Endothelial cell of umbilical vein (primary cell): Measurements from ENCODE around the gene APBB2. TPM values are rescaled to one million over a fixed set of nuclear protein-coding genes. Genes with fewer than 3 reads are reported as not detected.
A peak's percentile ranks its signal among the peaks of the same experiment; 100 is the strongest.

Source experiments
- BruUV-seq: library from RNA; stranded (reverse); fragments of 400-500 nt; replicated peaks from 2 replicates; lab custom pipeline; 2021; lab: Mats Ljungman, UMichigan
- CTCF ChIA-PET: fragments of 300-600, 350-600 bp; sonication (Branson Sonifier 250); formaldehyde crosslinking; loops from one replicate; lab custom pipeline; 2021; ENCODE audit warnings: antibody characterized with exemption, inconsistent platforms; lab: Charles Lee
- POLR2A ChIA-PET: fragments of 300-600, 350-600 bp; sonication (Branson Sonifier 250); formaldehyde crosslinking; loops from one replicate; lab custom pipeline; 2021; ENCODE audit warnings: antibody characterized with exemption, inconsistent platforms; lab: Charles Lee
- DNase-seq: peaks from one replicate; pipeline ENCODE4 v3.0.0-alpha.2; 2011; ENCODE audit warnings: low read depth, low spot score
- FAIRE-seq: peaks from 2 replicates; lab custom pipeline; 2011; peaks lifted over from hg19 to GRCh38; lab: Jason Lieb, UNC
- H2AFZ ChIP-seq: 2 replicates; pipeline ENCODE4 v1.6.0; 2012; ENCODE audit warnings: low read depth, low read length, control low read depth, inconsistent platforms
- H3K27ac ChIP-seq: 2 replicates; pipeline ENCODE4 v1.5.1; 2011; ENCODE audit warnings: low read depth, mild to moderate bottlenecking, control low read depth, low read length, moderate library complexity; ENCODE audit not compliant: insufficient read depth
- H3K27me3 ChIP-seq, 2 experiments: 2 replicates each; pipeline versions ENCODE4 v1.6.0 to v1.6.1; 2011; ENCODE audit warnings: low read length in 2 of 2, mixed read lengths in 1 of 2; ENCODE audit not compliant: control insufficient read depth in 2 of 2, insufficient read depth in 2 of 2
- H3K36me3 ChIP-seq, 2 experiments: 2 replicates in 1 of 2; 3 replicates in 1 of 2; pipeline ENCODE4 v1.5.1; 2011; ENCODE audit warnings: low read length in 2 of 2, mild to moderate bottlenecking in 1 of 2, moderate library complexity in 1 of 2; ENCODE audit not compliant: control insufficient read depth in 2 of 2, insufficient read depth in 2 of 2; ENCODE audit errors: extremely low read depth in 1 of 2
- H3K4me1 ChIP-seq: 3 replicates; pipeline ENCODE4 v1.5.1; 2011; ENCODE audit warnings: mild to moderate bottlenecking, low read length; ENCODE audit not compliant: control insufficient read depth, insufficient read depth; ENCODE audit errors: extremely low read depth
- H3K4me2 ChIP-seq: 2 replicates; pipeline ENCODE4 v1.6.1; 2011; ENCODE audit warnings: low read length, control low read depth, mixed read lengths; ENCODE audit not compliant: insufficient read depth
- H3K4me3 ChIP-seq, 3 experiments: fragments of 200-600 bp in 1 of 3; sonication (generic), shearing (Covaris generic) in 1 of 3; replicated peaks in 1 of 3; 2 replicates each; pipeline ENCODE4 v1.5.1; 2011 to 2016; ENCODE audit warnings: control low read depth in 3 of 3, low read length in 3 of 3, mild to moderate bottlenecking in 2 of 3, inconsistent platforms in 1 of 3, low read depth in 1 of 3, moderate library complexity in 1 of 3; ENCODE audit not compliant: insufficient read depth in 1 of 3
- H3K79me2 ChIP-seq: 2 replicates; pipeline ENCODE4 v1.6.0; 2012; ENCODE audit warnings: low read length, inconsistent platforms; ENCODE audit not compliant: control insufficient read depth, insufficient read depth
- H3K9ac ChIP-seq: replicated peaks from 2 replicates; pipeline ENCODE3; 2011; ENCODE audit warnings: low read length, control low read depth; ENCODE audit not compliant: insufficient read depth; ENCODE audit errors: extremely low read depth
- H3K9me1 ChIP-seq: replicated peaks from 3 replicates; pipeline ENCODE4 v1.6.0; 2011; ENCODE audit warnings: mild to moderate bottlenecking, low read length; ENCODE audit not compliant: control insufficient read depth, insufficient read depth; ENCODE audit errors: extremely low read depth
- H3K9me3 ChIP-seq: replicated peaks from 2 replicates; pipeline ENCODE4 v1.5.1; 2012; ENCODE audit warnings: low read length, inconsistent platforms; ENCODE audit not compliant: control insufficient read depth, insufficient read depth
- H4K20me1 ChIP-seq: replicated peaks from 2 replicates; pipeline ENCODE3; 2011; ENCODE audit warnings: mild to moderate bottlenecking, low read length; ENCODE audit not compliant: control insufficient read depth, insufficient read depth; ENCODE audit errors: extremely low read depth
- CTCF ChIP-seq, 2 donors: IDR thresholded peaks; 1 replicate in 1 of 2; 2 replicates in 1 of 2; pipeline ENCODE4 v1.5.1; 2011; ENCODE audit warnings: low read length in 2 of 2, mild to moderate bottlenecking in 2 of 2, moderate library complexity in 2 of 2, control low read depth in 1 of 2, inconsistent platforms in 1 of 2, low read depth in 1 of 2; ENCODE audit not compliant: insufficient read depth in 1 of 2; ENCODE audit errors: extremely low read depth in 1 of 2
- EZH2 ChIP-seq: IDR thresholded peaks from 2 replicates; pipeline ENCODE4 v1.6.1; 2012; ENCODE audit warnings: borderline replicate concordance, low read depth, mild to moderate bottlenecking, moderate library complexity, low read length, inconsistent platforms; ENCODE audit not compliant: severe bottlenecking
- GATA2 ChIP-seq: IDR thresholded peaks from 2 replicates; pipeline ENCODE4 v1.7.0; 2011; ENCODE audit warnings: low read depth, mild to moderate bottlenecking, moderate library complexity, mixed read lengths, low read length; ENCODE audit not compliant: insufficient read length, insufficient read depth
- JUN ChIP-seq: IDR thresholded peaks from 2 replicates; pipeline ENCODE4 v1.6.1; 2011; ENCODE audit warnings: borderline replicate concordance, low read depth; ENCODE audit not compliant: insufficient read length, insufficient read depth
- MAX ChIP-seq: IDR thresholded peaks from 2 replicates; pipeline ENCODE4 v1.6.1; 2011; ENCODE audit not compliant: insufficient read depth, insufficient read length
- MYC ChIP-seq: IDR thresholded peaks from one replicate; pipeline ENCODE4 v1.6.1; 2011; ENCODE audit warnings: mild to moderate bottlenecking, low read depth, low read length
- POLR2A ChIP-seq: IDR thresholded peaks from 2 replicates; pipeline ENCODE4 v1.6.1; 2012; ENCODE audit warnings: low read depth, mild to moderate bottlenecking, control low read depth, low read length
- POLR2AphosphoS5 ChIP-seq: IDR thresholded peaks from 2 replicates; pipeline ENCODE4 v1.6.1; 2012; ENCODE audit warnings: low read depth, mild to moderate bottlenecking, control low read depth, low read length, moderate library complexity; ENCODE audit not compliant: insufficient read depth
- dilution Hi-C: fragments of 300-500 bp; cut with MboI; formaldehyde crosslinking; loops from one replicate; pipeline ENCODE4 v1.15.0; 2019; ENCODE audit warnings: low sequenced_read_pairs; ENCODE audit not compliant: extremely low pct_ligation_motif_present
- intact Hi-C: fragments of 100-400 bp; cut with micrococcal nuclease; formaldehyde crosslinking; loops from one replicate; pipeline ENCODE4 v1.10.0; 2022
- polyA plus RNA-seq, 4 experiments: library from polyadenylated mRNA; depleted of rRNA in 3 of 4; stranded (reverse) in 3 of 4; unstranded in 1 of 4; fragments of >200 nt; gene quantifications; 2 replicates each; pipeline versions ENCODE4 v1.2.1 to v1.2.3, GENCODE V29; 2011 to 2012; ENCODE audit warnings: missing spikeins in 1 of 4
- total RNA-seq: library from RNA; stranded (reverse); gene quantifications from 2 replicates; pipeline ENCODE4 v1.2.3, GENCODE V29; 2021

APBB2 gene
- total and polyA plus RNA-seq, 2 donors (not counting 3 experiments of a cell fraction or from before 2014, with no cell fraction given): 79.8 to 124 TPM

- Histone ChIP-seq H3K27me3 (no peaks in the 10 kb centered on the region), H4K20me1 (no peaks in the 10 kb centered on the region), H3K79me2 (peaks cover 3% of the 10 kb centered on the region), H3K4me2 (no peak overlapping the region), H3K4me1 (peaks cover 4% of the 10 kb centered on the region), H2AFZ (no peak overlapping the region), H3K27ac (no peak overlapping the region), H3K9me3 (no peaks in the 10 kb centered on the region), H3K36me3 (peaks cover 0 to 4% of the 10 kb centered on the region in 2 experiments), H3K4me3 (no peak overlapping the region), H3K9ac (no peak overlapping the region), H3K9me1 (no peaks in the 10 kb centered on the region)
- TF ChIP-seq JUN (no peak), POLR2A (no peak)
- dilution Hi-C loops (no loop called here), intact Hi-C loops (no loop called here)
- DNase-seq: no peak
- no peak for FAIRE-seq
- BruUV-seq: no TSS peak
- ChIA-PET CTCF (interaction anchor here (0.6 to 0.7 kb wide), 2 partner anchors 12 to 54 kb away, joined by 3 to 5 read pairs; no protein-coding TSS in a partner anchor), POLR2A (no interaction called here)
Measured at GRCh38 chr4:40842725-40843423, 371.5 kb downstream of the APBB2 start.

GRCh38 chr4:40842318-40842717, 372.0 kb downstream of the APBB2 start:
- ChIA-PET POLR2A (no interaction called here), CTCF (interaction anchor here (1.7 kb wide), 1 partner anchor 82 kb away, joined by 8 read pairs; no protein-coding TSS in a partner anchor)
- no peaks in the 10 kb centered on the region for H3K9me1 ChIP-seq
- H2AFZ ChIP-seq: no peak overlapping the region
- dilution Hi-C loops: no loop called here
- DNase-seq (no peak), FAIRE-seq (peak; percentile 15)
- peaks cover 2% of the 10 kb centered on the region for H3K79me2 ChIP-seq
- no TSS peak for BruUV-seq
- intact Hi-C loops: no loop called here
- no peak overlapping the region for H3K4me2 ChIP-seq
- no peaks in the 10 kb centered on the region for H3K27me3 ChIP-seq
- peaks cover 0 to 5% of the 10 kb centered on the region in 2 experiments for H3K36me3 ChIP-seq
- TF ChIP-seq CTCF (IDR thresholded peaks at IDR 0.05; ENCODE audit: extremely low read depth in 1 of 2, insufficient read depth in 1 of 2, low read depth in 1 of 2, low read length in 2 of 2) (no peak), POLR2AphosphoS5 (no peak), EZH2 (no peak), POLR2A (no peak), MAX (no peak), GATA2 (no peak), MYC (no peak)
- no peak overlapping the region for H3K9ac ChIP-seq
- no peaks in the 10 kb centered on the region for H3K9me3 ChIP-seq
- no peak overlapping the region for H3K4me3 ChIP-seq
- peaks cover 4% of the 10 kb centered on the region for H3K4me1 ChIP-seq
- no peak overlapping the region for H3K27ac ChIP-seq
- H4K20me1 ChIP-seq: no peaks in the 10 kb centered on the region
